Mucosa of rectum (tissue), 2 donors: ENCODE data around the gene OSBPL1A.
A peak's percentile ranks its signal among the peaks of the same experiment; 100 is the strongest.

Experiments used
- H3K27ac ChIP-seq, 2 donors: one replicate each; pipeline ENCODE4 v1.7.0; 2013; ENCODE audit warnings: inconsistent platforms in 2 of 2, low read depth in 2 of 2, low read length in 2 of 2
- H3K27me3 ChIP-seq, 2 donors: one replicate each; pipeline ENCODE4 v1.7.0; 2013; ENCODE audit warnings: low read length in 2 of 2; ENCODE audit not compliant: control insufficient read depth in 2 of 2, insufficient read depth in 2 of 2
- H3K36me3 ChIP-seq, 2 donors: one replicate each; pipeline ENCODE4 v1.7.0; 2013; ENCODE audit warnings: low read length in 2 of 2; ENCODE audit not compliant: control insufficient read depth in 2 of 2, insufficient read depth in 2 of 2
- H3K4me1 ChIP-seq, 2 donors: one replicate each; pipeline ENCODE4 v1.7.0; 2013; ENCODE audit warnings: low read length in 2 of 2, mild to moderate bottlenecking in 1 of 2; ENCODE audit not compliant: control insufficient read depth in 2 of 2, insufficient read depth in 2 of 2
- H3K4me3 ChIP-seq, 2 donors: one replicate each; pipeline ENCODE4 v1.7.0; 2013; ENCODE audit warnings: low read length in 2 of 2
- H3K9ac ChIP-seq, 2 donors: one replicate each; pipeline ENCODE4 v1.7.0; 2013; ENCODE audit warnings: low read length in 2 of 2, low read depth in 1 of 2, mild to moderate bottlenecking in 1 of 2
- H3K9me3 ChIP-seq, 2 donors: one replicate each; pipeline ENCODE4 v1.7.0; 2013; ENCODE audit warnings: low read length in 2 of 2; ENCODE audit not compliant: control insufficient read depth in 2 of 2
- donor health status: healthy.
- donor health status: Normal muscosa, but diverticular disease.

The OSBPL1A gene

GRCh38 chr18:24397694-24398368 lies at the start of gene OSBPL1A:
Gene OSBPL1A, minus strand, starts transcription at chr18:24397824. Its CDS starts 20,291 bp downstream, at chr18:24377533.
- Histone ChIP-seq H3K4me1 (peaks cover 3% of the 10 kb centered on the region in 2 donors), H3K27ac (peak within 1 kb of the TSS; percentile 69 to 81), H3K9ac (peak within 1 kb of the TSS; percentile 72 to 80), H3K9me3 (no peaks in the 10 kb centered on the region), H3K36me3 (no peaks in the 10 kb centered on the region), H3K4me3 (peak within 1 kb of the TSS; percentile 72 to 74), H3K27me3 (no peaks in the 10 kb centered on the region)

- peaks cover 14 to 32% of the 10 kb centered on the region in 2 donors for H3K36me3 ChIP-seq
- H3K4me1 ChIP-seq: peaks cover 0 to 5% of the 10 kb centered on the region in 2 donors
- H3K9ac ChIP-seq: no peak overlapping the region
- H3K4me3 ChIP-seq: no peak overlapping the region
- H3K9me3 ChIP-seq: no peaks in the 10 kb centered on the region
- no peaks in the 10 kb centered on the region for H3K27me3 ChIP-seq
- no peak overlapping the region for H3K27ac ChIP-seq
Measured at GRCh38 chr18:24446953-24447538, 49.4 kb upstream of the OSBPL1A start.

GRCh38 chr18:24446453-24446852 lies 48.8 kb upstream of the OSBPL1A start:
- peaks cover 18 to 33% of the 10 kb centered on the region in 2 donors for H3K36me3 ChIP-seq
- H3K27me3 ChIP-seq: no peaks in the 10 kb centered on the region
- no peak overlapping the region for H3K9ac ChIP-seq

GRCh38 chr18:24443870-24444269 lies 46.2 kb upstream of the OSBPL1A start:
- Histone ChIP-seq H3K9ac (no peak overlapping the region), H3K27ac (no peak overlapping the region), H3K4me3 (no peak overlapping the region), H3K36me3 (peaks cover 10 to 26% of the 10 kb centered on the region in 2 donors), H3K27me3 (no peaks in the 10 kb centered on the region), H3K9me3 (no peaks in the 10 kb centered on the region), H3K4me1 (peaks cover 0 to 5% of the 10 kb centered on the region in 2 donors)

More at GRCh38 chr18:24446453-24446852, 48.8 kb upstream of the OSBPL1A start:
- Histone ChIP-seq H3K4me1 (peaks cover 0 to 5% of the 10 kb centered on the region in 2 donors), H3K9me3 (no peaks in the 10 kb centered on the region), H3K4me3 (no peak overlapping the region), H3K27ac (no peak overlapping the region)

GRCh38 chr18:24436939-24437338 lies 39.3 kb upstream of the OSBPL1A start:
- Histone ChIP-seq H3K4me1 (no peaks in the 10 kb centered on the region), H3K4me3 (no peak overlapping the region), H3K27ac (no peak overlapping the region), H3K9ac (no peak overlapping the region), H3K27me3 (no peaks in the 10 kb centered on the region), H3K9me3 (no peaks in the 10 kb centered on the region), H3K36me3 (peaks cover 5 to 11% of the 10 kb centered on the region in 2 donors)

- H3K27ac ChIP-seq: no peak overlapping the region
- peaks cover 0 to 3% of the 10 kb centered on the region in 2 donors for H3K36me3 ChIP-seq
- no peak overlapping the region for H3K4me3 ChIP-seq
- H3K4me1 ChIP-seq: peaks cover 0 to 2% of the 10 kb centered on the region in 2 donors
- no peaks in the 10 kb centered on the region for H3K27me3 ChIP-seq
- no peaks in the 10 kb centered on the region for H3K9me3 ChIP-seq
- H3K9ac ChIP-seq: no peak overlapping the region
Measured at GRCh38 chr18:24432618-24433017, 35.0 kb upstream of the OSBPL1A start.

- H3K9ac ChIP-seq: no peak overlapping the region
- H3K4me3 ChIP-seq: no peak overlapping the region
- peaks cover 2 to 8% of the 10 kb centered on the region in 2 donors for H3K4me1 ChIP-seq
- no peak overlapping the region for H3K27ac ChIP-seq
- peaks cover 0 to 6% of the 10 kb centered on the region in 2 donors for H3K9me3 ChIP-seq
- H3K36me3 ChIP-seq: peaks cover 0 to 3% of the 10 kb centered on the region in 2 donors
- no peaks in the 10 kb centered on the region for H3K27me3 ChIP-seq
Measured at GRCh38 chr18:24429188-24429587, 31.6 kb upstream of the OSBPL1A start.

- H3K9me3 ChIP-seq: peaks cover 0 to 6% of the 10 kb centered on the region in 2 donors
- peaks cover 3 to 4% of the 10 kb centered on the region in 2 donors for H3K27me3 ChIP-seq
- peaks cover 0 to 3% of the 10 kb centered on the region in 2 donors for H3K36me3 ChIP-seq
- no peak overlapping the region for H3K9ac ChIP-seq
- H3K4me1 ChIP-seq: peaks cover 2 to 8% of the 10 kb centered on the region in 2 donors
- H3K4me3 ChIP-seq: no peak overlapping the region
- no peak overlapping the region for H3K27ac ChIP-seq
Measured at GRCh38 chr18:24428709-24429108, 31.1 kb upstream of the OSBPL1A start.

- Histone ChIP-seq H3K27ac (no peak overlapping the region), H3K4me1 (peaks cover 2 to 8% of the 10 kb centered on the region in 2 donors), H3K27me3 (peaks cover 9 to 10% of the 10 kb centered on the region in 2 donors), H3K4me3 (peak overlapping the region; percentile 87 to 92), H3K9me3 (peaks cover 0 to 6% of the 10 kb centered on the region in 2 donors), H3K9ac (no peak overlapping the region), H3K36me3 (peaks cover 0 to 3% of the 10 kb centered on the region in 2 donors)
Measured at GRCh38 chr18:24427484-24427883, 29.9 kb upstream of the OSBPL1A start.
